Measurements from ENCODE around the gene C1orf105. TPM values are rescaled to one million over a fixed set of nuclear protein-coding genes. Genes with fewer than 3 reads are reported as not detected.

C1orf105 gene
- total and polyA plus RNA-seq, 2 of the 8 experiments (the other 6 are each of a cell fraction or from before 2014, with no cell fraction given): not detected

GRCh38 chr1:172449585-172450523, 29.4 kb downstream of the C1orf105 start:
- Histone ChIP-seq H3K79me2 (ENCODE audit: control insufficient read depth in 1 of 2, insufficient read depth in 2 of 2, low read length in 2 of 2) (no peaks in the 10 kb centered on the region), H4K91ac (replicated peaks; ENCODE audit: insufficient read length, low read length) (peak overlapping the region; percentile 30), H2AFZ (ENCODE audit: low read length) (peak overlapping the region; percentile 100), H2BK15ac (ENCODE audit: low read length) (0 out of 2 replicates have a peak overlapping the region, but pooled peaks have one; percentile 4), H3K36me3 (ENCODE audit: control insufficient read depth in 2 of 4, insufficient read depth in 4 of 4, low read length in 3 of 4) (no peaks in the 10 kb centered on the region), H4K8ac (ENCODE audit: extremely low read depth, insufficient read depth, low read length) (peak overlapping the region; percentile 86; the same call in 1 of the 2 replicates), H4K5ac (ENCODE audit: insufficient read length, low read depth, low read length) (no peak overlapping the region), H3K56ac (replicated peaks; ENCODE audit: insufficient read length, low read depth, low read length) (no peak overlapping the region), H3K23ac (ENCODE audit: insufficient read length) (no peak overlapping the region), H3K4me3 (ENCODE audit: extremely low read depth in 1 of 4, insufficient read depth in 2 of 4, low read depth in 3 of 4, low read length in 4 of 4) (no peak overlapping the region), H3K23me2 (ENCODE audit: low read depth, low read length) (no peaks in the 10 kb centered on the region), H3K9me3 (ENCODE audit: insufficient read depth in 2 of 2, low read depth in 1 of 2, low read length in 1 of 2) (no peaks in the 10 kb centered on the region), H2BK5ac (ENCODE audit: low read depth, low read length) (no peak overlapping the region), H2BK120ac (replicated peaks; ENCODE audit: low read depth, low read length) (no peak overlapping the region), H3K14ac (ENCODE audit: insufficient read length) (no peak overlapping the region), H2BK20ac (ENCODE audit: low read length) (no peak overlapping the region), H2BK12ac (ENCODE audit: low read depth, low read length) (0 out of 2 replicates have a peak overlapping the region, but pooled peaks have one; percentile 40), H4K20me1 (replicated peaks in 1 of 2; ENCODE audit: control insufficient read depth in 1 of 2, insufficient read depth in 2 of 2, low read length in 2 of 2) (no peaks in the 10 kb centered on the region), H3K18ac (ENCODE audit: extremely low read depth, low read length) (no peak overlapping the region), H3K79me1 (ENCODE audit: low read depth, low read length) (no peaks in the 10 kb centered on the region), H3K4me1 (replicated peaks in 1 of 4; ENCODE audit: control insufficient read depth in 3 of 4, insufficient read depth in 4 of 4, low read length in 3 of 4) (no peaks in the 10 kb centered on the region), H3K4me2 (ENCODE audit: insufficient read depth in 1 of 2, low read depth in 2 of 2, low read length in 2 of 2) (no peak overlapping the region), H2AK5ac (ENCODE audit: low read depth, low read length) (no peak overlapping the region), H3K27ac (ENCODE audit: low read depth, low read length) (no peak overlapping the region), H3K4ac (replicated peaks; ENCODE audit: insufficient read length, low read depth, low read length) (no peak overlapping the region), H3K9ac (replicated peaks in 1 of 4; ENCODE audit: extremely low read depth in 1 of 4, low read depth in 3 of 4, low read length in 3 of 4) (no peak overlapping the region), H3K27me3 (replicated peaks in 1 of 4; ENCODE audit: control insufficient read depth in 3 of 4, extremely low read depth in 1 of 4, insufficient read depth in 3 of 4, low read length in 3 of 4) (peaks cover 0 to 2% (median 0%) of the 10 kb centered on the region in 4 experiments; a peak in 1 of 7 replicates)
- ChIA-PET POLR2A (ENCODE audit: partially characterized antibody) (interaction anchor here (1.4 to 1.5 kb wide), 2 partner anchors 11 to 82 kb away, joined by 4 read pairs; no protein-coding TSS in a partner anchor), CTCF (ENCODE audit: partially characterized antibody) (interaction anchor here (0.7 to 5.2 kb wide), 25 partner anchors 8 to 438 kb away, joined by 3 to 39 read pairs (median 3); no protein-coding TSS in a partner anchor)
- peak; percentile 36 to 70 for DNase-seq (ENCODE audit: low read depth in 1 of 2, low spot score in 2 of 2)
- FAIRE-seq: no peak
- 69% methylated on average over 18 of the region's 18 CpGs; no CpG with 5 or more reads in 1 of the 2 experiments for WGBS, 2 experiments (ENCODE audit: extremely low coverage in 1 of 2, insufficient coverage in 1 of 2, insufficient read length in 1 of 2, insufficient replicate concordance in 2 of 2, low coverage in 1 of 2, low lambda C conversion rate in 2 of 2, missing lambda C conversion rate in 1 of 2)
- peak; percentile 46; the same call in 1 of the 2 replicates for TF ChIP-seq TBP (IDR thresholded peaks at IDR 0.05; ENCODE audit: low read depth, low read length)
- TF ChIP-seq YY1 (IDR thresholded peaks at IDR 0.05; ENCODE audit: low read depth, low read length): peak; percentile 77
- no peak for TF ChIP-seq RFX5 (IDR thresholded peaks at IDR 0.05; ENCODE audit: borderline replicate concordance, low read depth, low read length)
- TF ChIP-seq SIN3A (conservative IDR thresholded peaks at IDR 0.05 in 1 of 2, IDR thresholded peaks at IDR 0.05 in 1 of 2; ENCODE audit: low read depth in 1 of 2, low read length in 2 of 2): no peak
- TF ChIP-seq RAD21 (IDR thresholded peaks at IDR 0.05 in 1 of 2, conservative IDR thresholded peaks at IDR 0.05 in 1 of 2; ENCODE audit: low read depth in 2 of 2, low read length in 2 of 2): peak; percentile 80 to 84
- TF ChIP-seq CTCF (IDR thresholded peaks at IDR 0.05; ENCODE audit: control extremely low read depth in 1 of 3, insufficient read depth in 1 of 3, low read depth in 1 of 3, low read length in 3 of 3): peak; percentile 60 to 90 (median 87)
- no peak for TF ChIP-seq KDM4A (IDR thresholded peaks at IDR 0.05; ENCODE audit: low read depth, low read length, severe bottlenecking)
